Activated T-helper 1 cell treated with anti-CD3 and anti-CD28 coated beads, Interleukin-12 subunit alpha, Interleukin-12 subunit beta, Interleukin-2, Interleukin-4 antibody, amounts not matched to agents 30 ng/mL and 10 ng/mL and 1 ng/mL, durations not matched to agents 14 hours and 24 hours and 36 hours (primary cell): ENCODE measurements around the gene GPSM1. TPM values are rescaled to one million over a fixed set of nuclear protein-coding genes. Genes with fewer than 3 reads are reported as not detected.

ENCODE experiments used
- total RNA-seq: library from RNA; stranded (reverse); gene quantifications from 2 replicates; pipeline ENCODE4 v1.2.3, GENCODE V29; 2022

GPSM1 gene
- total RNA-seq, 1 donor from 2014 or later: 19.1 TPM

Other genes with a start within 250 kb of the GPSM1 start
- 3.7 and 4.0 TPM in 2 replicates for gene NACC2, start 232.2 kb upstream of the GPSM1 start, total RNA-seq
- 50.1 and 51.5 TPM in 2 replicates for gene TMEM250, start 208.7 kb upstream of the GPSM1 start, total RNA-seq
- gene LHX3, start 122.4 kb upstream of the GPSM1 start, total RNA-seq: not detected in 2 replicates
- gene QSOX2, start 81.7 kb upstream of the GPSM1 start, total RNA-seq: 27.9 and 28.6 TPM in 2 replicates
- not detected in 2 replicates for gene CCDC187, start 23.4 kb upstream of the GPSM1 start, total RNA-seq
- 35.2 TPM in 2 replicates for gene DNLZ, start 36.2 kb downstream of the GPSM1 start, total RNA-seq
- 7.1 and 7.2 TPM in 2 replicates for gene CARD9, start 46.1 kb downstream of the GPSM1 start, total RNA-seq
- gene SNAPC4, start 72.6 kb downstream of the GPSM1 start, total RNA-seq: 26.7 TPM in 2 replicates
- 50.0 and 54.5 TPM in 2 replicates for gene ENTR1, start 83.1 kb downstream of the GPSM1 start, total RNA-seq
- gene PMPCA, start 83.1 kb downstream of the GPSM1 start, total RNA-seq: 104 and 114 TPM in 2 replicates
- gene INPP5E, start 112.3 kb downstream of the GPSM1 start, total RNA-seq: 19.7 and 20.0 TPM in 2 replicates
- 87.3 and 88.5 TPM in 2 replicates for gene SEC16A, start 155.5 kb downstream of the GPSM1 start, total RNA-seq
- gene NOTCH1, start 218.5 kb downstream of the GPSM1 start, total RNA-seq: 115 and 121 TPM in 2 replicates